GM19025 (cell line): ENCODE measurements around the gene ZDHHC14.
A peak's percentile ranks its signal among the peaks of the same experiment; 100 is the strongest.

Experiments used
- ATAC-seq: cut with Tn5 transposase; IDR thresholded peaks from one replicate; pipeline ENCODE4 v1.9.1; 2021; ENCODE audit warnings: mild to moderate bottlenecking, low read depth, moderate library complexity; ENCODE audit not compliant: unreplicated experiment

The ZDHHC14 gene

GRCh38 chr6:157528931-157529653 lies 148.1 kb downstream of the ZDHHC14 start:
- no peak for ATAC-seq

- ATAC-seq, result no peak
Observed at GRCh38 chr6:157529654-157530039, 148.7 kb downstream of the ZDHHC14 start.

- no peak for ATAC-seq
Observed at GRCh38 chr6:157530126-157530525, 149.1 kb downstream of the ZDHHC14 start.

GRCh38 chr6:157530724-157531168 lies 149.8 kb downstream of the ZDHHC14 start:
- ATAC-seq, result no peak

- ATAC-seq, result no peak
Observed at GRCh38 chr6:157531169-157531985, 150.4 kb downstream of the ZDHHC14 start.

GRCh38 chr6:157531986-157532365 lies 151.0 kb downstream of the ZDHHC14 start:
- ATAC-seq, result no peak

GRCh38 chr6:157533048-157533871 lies 152.3 kb downstream of the ZDHHC14 start:
- ATAC-seq, result no peak

GRCh38 chr6:157534134-157534871 lies 153.3 kb downstream of the ZDHHC14 start:
- ATAC-seq, result no peak

GRCh38 chr6:157534977-157535339 lies 154.0 kb downstream of the ZDHHC14 start:
- ATAC-seq, result no peak

- ATAC-seq, result peak; percentile 85
Observed at GRCh38 chr6:157535340-157536222, 154.6 kb downstream of the ZDHHC14 start.

GRCh38 chr6:157536223-157536545 lies 155.2 kb downstream of the ZDHHC14 start:
- ATAC-seq, result no peak

GRCh38 chr6:157537556-157537955 lies 156.6 kb downstream of the ZDHHC14 start:
- no peak for ATAC-seq

GRCh38 chr6:157538168-157538567 lies 157.2 kb downstream of the ZDHHC14 start:
- no peak for ATAC-seq

GRCh38 chr6:157538698-157539097 lies 157.7 kb downstream of the ZDHHC14 start:
- no peak for ATAC-seq

- no peak for ATAC-seq
Observed at GRCh38 chr6:157539421-157539822, 158.4 kb downstream of the ZDHHC14 start.

- no peak for ATAC-seq
Observed at GRCh38 chr6:157539900-157540752, 159.1 kb downstream of the ZDHHC14 start.

GRCh38 chr6:157541618-157542413 lies 160.8 kb downstream of the ZDHHC14 start:
- ATAC-seq, result no peak
